Sigmoid colon (tissue), 7 donors: ENCODE results near the gene TAMM41. TPM values are rescaled to one million over a fixed set of nuclear protein-coding genes. Genes with fewer than 3 reads are reported as not detected.
"Not testable (repeated sequence)": the region's sequence is repeated elsewhere in the genome, so short reads cannot be mapped to it uniquely, and the experiment has no call there.

Experiments used
- DNase-seq: peaks from one replicate; pipeline ENCODE4 v3.0.0-alpha.2; 2019
- H3K27ac ChIP-seq, 4 donors: fragments of 200-600 bp; sonication (generic); one replicate each; pipeline ENCODE4 v1.5.1; 2016 to 2019; ENCODE audit warnings: mild to moderate bottlenecking in 1 of 4
- H3K27me3 ChIP-seq, 3 donors: fragments of 200-600 bp; sonication (generic); one replicate each; pipeline ENCODE4 v1.5.1; 2019; ENCODE audit warnings: mild to moderate bottlenecking in 1 of 3
- H3K36me3 ChIP-seq, 4 donors: fragments of 200-600 bp; sonication (generic); one replicate each; pipeline ENCODE4 v1.5.1; 2016 to 2019
- H3K4me1 ChIP-seq, 4 donors: fragments of 200-600 bp; sonication (generic); one replicate each; pipeline ENCODE4 v1.5.1; 2017 to 2019
- H3K4me3 ChIP-seq, 4 donors: fragments of 200-600 bp; sonication (generic); one replicate each; pipeline ENCODE4 v1.5.1; 2017 to 2019; ENCODE audit warnings: mild to moderate bottlenecking in 2 of 4, moderate library complexity in 1 of 4
- H3K9me3 ChIP-seq, 4 donors: fragments of 200-600 bp in 3 of 4; sonication (generic) in 3 of 4; one replicate each; pipeline versions ENCODE4 v1.5.1 to v1.6.1; 2013 to 2019
- CTCF ChIP-seq, 4 experiments: fragments of 450-650 bp in 3 of 4; fragments of 200-600 bp in 1 of 4; IDR thresholded peaks; one replicate each; pipeline ENCODE4 v1.5.1; 2016 to 2019; ENCODE audit warnings: antibody characterized with exemption in 4 of 4, mild to moderate bottlenecking in 3 of 4, moderate library complexity in 2 of 4
- EP300 ChIP-seq, 4 donors: sonication (generic); formaldehyde crosslinking; IDR thresholded peaks; one replicate each; pipeline ENCODE4 v1.6.1; 2017; ENCODE audit warnings: antibody characterized with exemption in 4 of 4
- POLR2A ChIP-seq, 2 donors: fragments of 450-650 bp; IDR thresholded peaks; one replicate each; pipeline ENCODE4 v1.6.1; 2016; ENCODE audit warnings: antibody characterized with exemption in 2 of 2, mild to moderate bottlenecking in 2 of 2, moderate library complexity in 2 of 2
- POLR2AphosphoS5 ChIP-seq, 4 donors: sonication (generic); formaldehyde crosslinking; IDR thresholded peaks; one replicate each; pipeline ENCODE4 v1.6.1; 2017; ENCODE audit warnings: antibody characterized with exemption in 4 of 4
- WGBS, 2 donors: extraction: QIAGEN DNeasy Blood & Tissue Kit; methylation state at CpG; one replicate each; pipeline ENCODE4 v1.1.7; 2013; 5-methylcytosine and 5-hydroxymethylcytosine counted together
- intact Hi-C: fragments of 100-400 bp; cut with DNase I; formaldehyde crosslinking; loops from one replicate; pipeline ENCODE4 v1.15.1; 2023
- polyA plus RNA-seq, 3 donors: library from polyadenylated mRNA; stranded (reverse); fragments of 200-250 nt; gene quantifications; one replicate each; pipeline ENCODE4 v1.2.3, GENCODE V29; 2013
- total RNA-seq, 4 donors: library from RNA; depleted of rRNA; stranded (reverse); fragments of >200 nt; gene quantifications; one replicate each; pipeline ENCODE4 v1.1.0, GENCODE V29; 2016
- donor health status: healthy with polysubstance abuse.
- donor health status: Bipolar disorder and iron deficiency.
- donor health status: healthy.

The TAMM41 gene, protein sequence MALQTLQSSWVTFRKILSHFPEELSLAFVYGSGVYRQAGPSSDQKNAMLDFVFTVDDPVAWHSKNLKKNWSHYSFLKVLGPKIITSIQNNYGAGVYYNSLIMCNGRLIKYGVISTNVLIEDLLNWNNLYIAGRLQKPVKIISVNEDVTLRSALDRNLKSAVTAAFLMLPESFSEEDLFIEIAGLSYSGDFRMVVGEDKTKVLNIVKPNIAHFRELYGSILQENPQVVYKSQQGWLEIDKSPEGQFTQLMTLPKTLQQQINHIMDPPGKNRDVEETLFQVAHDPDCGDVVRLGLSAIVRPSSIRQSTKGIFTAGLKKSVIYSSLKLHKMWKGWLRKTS
- 10 to 100 TPM in 3 of 4 donors, 1 to 10 TPM in 1; 6.7 to 14.7 (median 10.4) TPM for total RNA-seq
- polyA plus RNA-seq: 10 to 100 TPM in 1 of 3 donors, 1 to 10 TPM in 2; 4.2 to 14.1 (median 5.1) TPM

DNA sequence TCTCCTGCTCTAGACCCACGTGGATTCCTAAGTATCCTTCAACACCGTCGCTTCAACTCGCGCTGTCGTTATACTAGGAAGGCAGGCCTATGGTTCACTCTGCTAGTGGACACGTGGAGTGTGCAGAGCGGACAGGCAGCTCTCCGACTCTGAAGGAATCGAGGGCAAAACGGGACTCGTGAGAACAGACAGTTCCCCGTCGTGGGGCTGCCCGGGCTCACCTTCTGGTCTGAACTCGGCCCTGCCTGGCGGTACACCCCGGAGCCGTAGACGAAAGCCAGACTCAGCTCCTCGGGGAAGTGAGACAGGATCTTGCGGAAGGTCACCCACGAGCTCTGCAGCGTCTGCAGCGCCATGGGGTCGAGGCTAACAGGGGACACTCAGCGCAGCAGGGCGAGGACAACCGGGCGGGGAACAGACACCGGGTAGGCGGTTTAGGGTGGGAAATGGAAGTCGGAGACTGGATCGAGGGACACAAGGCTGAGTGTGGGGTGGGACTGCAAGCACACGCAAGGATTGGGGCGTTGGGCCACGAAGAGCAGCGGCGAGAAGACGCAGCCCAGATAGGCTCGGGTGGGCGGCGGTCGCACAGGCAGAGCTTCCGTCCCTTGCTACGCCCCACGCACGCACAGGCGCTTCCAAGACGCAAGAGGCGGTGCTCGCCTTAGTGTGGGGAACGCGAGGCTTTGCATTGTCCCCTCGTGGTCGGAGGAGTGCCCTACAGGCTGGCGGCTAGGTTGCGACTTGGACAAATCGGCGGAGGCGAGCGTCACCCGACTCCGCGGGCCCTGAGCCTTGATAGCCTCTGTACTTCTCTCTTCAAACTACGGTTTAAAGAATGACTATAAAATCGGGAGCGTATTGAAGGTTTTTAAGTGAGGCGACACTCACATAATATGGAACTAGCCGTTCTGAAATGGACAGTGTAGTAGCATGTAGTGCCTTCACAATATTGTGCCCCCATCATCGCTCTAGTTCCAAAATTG is at the start of gene TAMM41:
TSS of gene TAMM41 (minus strand) at position 605 of the 986 bp plus-strand sequence. CDS start at position 356, 249 bp downstream.
- Histone ChIP-seq H3K9me3 (no peaks in the 10 kb centered on the region), H3K4me3 (peak within 1 kb of the TSS; percentile 74 to 95 (median 84)), H3K27ac (peak within 1 kb of the TSS; percentile 88 to 92 (median 90)), H3K4me1 (peaks cover 0 to 23% (median 19%) of the 10 kb centered on the region in 4 donors), H3K27me3 (no peaks in the 10 kb centered on the region), H3K36me3 (peaks cover 8 to 18% (median 10%) of the 10 kb centered on the region in 4 donors)
- intact Hi-C loops: no loop called here
- TF ChIP-seq POLR2A (IDR thresholded peaks at IDR 0.05): peak; percentile 12 to 61
- TF ChIP-seq CTCF (IDR thresholded peaks at IDR 0.05): peak; percentile 79 to 92 (median 81)
- TF ChIP-seq POLR2AphosphoS5 (IDR thresholded peaks at IDR 0.05): peak; percentile 41 to 86 (median 82)
- TF ChIP-seq EP300 (IDR thresholded peaks at IDR 0.05): no peak
- peak; percentile 95 for DNase-seq
- WGBS, 2 donors: 2% methylated on average over 71 of the region's 71 CpGs

GRCh38 chr3:11878837-11879236 is 32.2 kb upstream of the TAMM41 start:
- intact Hi-C loops: no loop called here
- Histone ChIP-seq H3K27ac (no peak overlapping the region), H3K36me3 (no peaks in the 10 kb centered on the region), H3K4me1 (no peaks in the 10 kb centered on the region), H3K4me3 (no peak overlapping the region), H3K27me3 (no peaks in the 10 kb centered on the region), H3K9me3 (no peaks in the 10 kb centered on the region)
- DNase-seq: no peak
- TF ChIP-seq CTCF (IDR thresholded peaks at IDR 0.05) (no peak), EP300 (IDR thresholded peaks at IDR 0.05) (no peak), POLR2A (IDR thresholded peaks at IDR 0.05) (no peak), POLR2AphosphoS5 (IDR thresholded peaks at IDR 0.05) (no peak)
- 79 to 83% methylated on average over 5 of the region's 5 CpGs for WGBS, 2 donors

GRCh38 chr3:11874707-11875106 is 28.0 kb upstream of the TAMM41 start:
- WGBS, 2 donors: 89 to 93% methylated on average over 1 of the region's 1 CpG
- H3K4me3 ChIP-seq, H3K9me3 ChIP-seq, H3K4me1 ChIP-seq, H3K36me3 ChIP-seq, H3K27ac ChIP-seq, DNase-seq, intact Hi-C loops, H3K27me3 ChIP-seq: not testable (repeated sequence)

DNA sequence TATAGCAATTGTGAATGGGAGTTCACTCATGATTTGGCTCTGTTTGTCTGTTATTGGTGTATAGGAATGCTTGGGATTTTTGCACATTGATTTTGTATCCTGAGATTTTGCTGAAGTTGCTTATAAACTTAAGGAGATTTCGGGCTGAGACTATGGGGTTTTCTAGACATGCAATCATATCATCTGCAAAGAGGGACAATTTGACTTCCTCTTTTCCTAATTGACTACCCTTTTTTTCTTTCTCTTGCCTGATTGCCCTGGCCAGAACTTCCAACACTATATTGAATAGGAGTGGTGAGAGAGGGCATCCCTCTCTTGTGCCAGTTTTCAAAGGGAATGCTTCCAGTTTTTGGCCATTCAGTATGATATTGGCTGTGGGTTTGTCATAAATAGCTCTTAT is 17.1 kb upstream of the TAMM41 start:
- H3K36me3 ChIP-seq, H3K4me3 ChIP-seq, H3K9me3 ChIP-seq, H3K27ac ChIP-seq, H3K27me3 ChIP-seq, intact Hi-C loops, DNase-seq, H3K4me1 ChIP-seq: not testable (repeated sequence)
- 70 to 71% methylated on average over 1 of the region's 1 CpG for WGBS, 2 donors

DNA sequence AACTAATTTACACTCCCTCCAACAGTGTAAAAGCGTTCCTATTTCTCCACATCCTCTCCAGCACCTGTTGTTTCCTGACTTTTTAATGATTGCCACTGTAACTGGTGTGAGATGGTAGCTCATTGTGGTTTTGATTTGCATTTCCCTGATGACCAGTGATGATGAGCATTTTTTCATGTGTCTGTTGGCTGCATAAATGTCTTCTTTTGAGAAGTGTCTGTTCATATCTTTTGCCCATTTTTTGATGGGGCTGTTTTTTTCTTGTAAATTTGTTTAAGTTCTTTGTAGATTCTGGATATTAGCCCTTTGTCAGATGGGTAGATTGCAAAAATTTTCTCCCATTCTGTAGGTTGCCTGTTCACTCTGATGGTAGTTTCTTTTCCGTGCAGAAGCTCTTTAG is 15.9 kb upstream of the TAMM41 start:
- WGBS, 2 donors: 86% methylated on average over 2 of the region's 2 CpGs
- intact Hi-C loops, H3K36me3 ChIP-seq, H3K9me3 ChIP-seq, H3K4me1 ChIP-seq, H3K4me3 ChIP-seq, H3K27ac ChIP-seq, DNase-seq, H3K27me3 ChIP-seq: not testable (repeated sequence)

GRCh38 chr3:11862145-11862544 is 15.5 kb upstream of the TAMM41 start:
- H3K36me3 ChIP-seq, H3K9me3 ChIP-seq, H3K27ac ChIP-seq, H3K4me3 ChIP-seq, intact Hi-C loops, DNase-seq, H3K4me1 ChIP-seq, H3K27me3 ChIP-seq: not testable (repeated sequence)
- whole genome bisulfite sequencing, 2 donors: 87 to 94% methylated on average over 5 of the region's 6 CpGs

- H3K36me3 ChIP-seq, H3K4me3 ChIP-seq, H3K4me1 ChIP-seq, H3K27ac ChIP-seq, H3K9me3 ChIP-seq, H3K27me3 ChIP-seq, DNase-seq, intact Hi-C loops: not testable (repeated sequence)
- WGBS, 2 donors: 18 to 34% methylated on average over 1 of the region's 1 CpG
Observed at GRCh38 chr3:11860213-11860612, 13.5 kb upstream of the TAMM41 start.
